ENCODE results near the gene MCOLN3.

DNA sequence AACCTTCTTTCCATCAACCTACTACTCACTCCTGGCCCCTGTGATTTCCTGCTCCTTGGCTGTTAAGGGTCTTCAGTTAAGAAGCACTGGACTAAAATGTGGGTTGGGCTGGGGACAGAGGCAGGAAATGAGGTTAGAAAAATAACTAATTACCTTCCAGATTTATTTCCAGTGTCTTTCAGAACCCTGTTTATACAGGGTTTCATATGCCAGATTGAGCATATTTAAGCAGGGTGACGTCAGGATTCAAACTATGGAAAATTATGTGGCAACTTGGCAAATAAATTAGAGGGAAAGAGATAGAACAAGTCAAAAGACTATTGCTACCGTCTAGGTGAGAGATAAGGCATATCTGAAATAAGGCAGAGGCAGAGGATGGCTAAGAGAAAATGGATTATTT, 11.7 kb upstream of the MCOLN3 start:
- TF ChIP-seq ZBTB33 (IDR thresholded peaks at IDR 0.05) (no peak), EGR1 (IDR thresholded peaks at IDR 0.05; ENCODE audit: low read depth in 2 of 2) (no peak), CTCF (IDR thresholded peaks at IDR 0.05; ENCODE audit: low read depth, low read length, missing input control) (no peak), FOXA1 (IDR thresholded peaks at IDR 0.05) (no peak), MAX (IDR thresholded peaks at IDR 0.05) (no peak), TAF1 (conservative IDR thresholded peaks at IDR 0.05) (no peak), JUND (IDR thresholded peaks at IDR 0.05) (no peak), GABPA (IDR thresholded peaks at IDR 0.05 in 1 of 2, conservative IDR thresholded peaks at IDR 0.05 in 1 of 2) (no peak), SP1 (IDR thresholded peaks at IDR 0.05) (no peak), RAD21 (IDR thresholded peaks at IDR 0.05) (no peak), YY1 (IDR thresholded peaks at IDR 0.05) (no peak)
- TF ChIP-seq, protein P1, sequence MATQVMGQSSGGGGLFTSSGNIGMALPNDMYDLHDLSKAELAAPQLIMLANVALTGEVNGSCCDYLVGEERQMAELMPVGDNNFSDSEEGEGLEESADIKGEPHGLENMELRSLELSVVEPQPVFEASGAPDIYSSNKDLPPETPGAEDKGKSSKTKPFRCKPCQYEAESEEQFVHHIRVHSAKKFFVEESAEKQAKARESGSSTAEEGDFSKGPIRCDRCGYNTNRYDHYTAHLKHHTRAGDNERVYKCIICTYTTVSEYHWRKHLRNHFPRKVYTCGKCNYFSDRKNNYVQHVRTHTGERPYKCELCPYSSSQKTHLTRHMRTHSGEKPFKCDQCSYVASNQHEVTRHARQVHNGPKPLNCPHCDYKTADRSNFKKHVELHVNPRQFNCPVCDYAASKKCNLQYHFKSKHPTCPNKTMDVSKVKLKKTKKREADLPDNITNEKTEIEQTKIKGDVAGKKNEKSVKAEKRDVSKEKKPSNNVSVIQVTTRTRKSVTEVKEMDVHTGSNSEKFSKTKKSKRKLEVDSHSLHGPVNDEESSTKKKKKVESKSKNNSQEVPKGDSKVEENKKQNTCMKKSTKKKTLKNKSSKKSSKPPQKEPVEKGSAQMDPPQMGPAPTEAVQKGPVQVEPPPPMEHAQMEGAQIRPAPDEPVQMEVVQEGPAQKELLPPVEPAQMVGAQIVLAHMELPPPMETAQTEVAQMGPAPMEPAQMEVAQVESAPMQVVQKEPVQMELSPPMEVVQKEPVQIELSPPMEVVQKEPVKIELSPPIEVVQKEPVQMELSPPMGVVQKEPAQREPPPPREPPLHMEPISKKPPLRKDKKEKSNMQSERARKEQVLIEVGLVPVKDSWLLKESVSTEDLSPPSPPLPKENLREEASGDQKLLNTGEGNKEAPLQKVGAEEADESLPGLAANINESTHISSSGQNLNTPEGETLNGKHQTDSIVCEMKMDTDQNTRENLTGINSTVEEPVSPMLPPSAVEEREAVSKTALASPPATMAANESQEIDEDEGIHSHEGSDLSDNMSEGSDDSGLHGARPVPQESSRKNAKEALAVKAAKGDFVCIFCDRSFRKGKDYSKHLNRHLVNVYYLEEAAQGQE (IDR thresholded peaks at IDR 0.05) = no peak
- TF ChIP-seq, protein P2, sequence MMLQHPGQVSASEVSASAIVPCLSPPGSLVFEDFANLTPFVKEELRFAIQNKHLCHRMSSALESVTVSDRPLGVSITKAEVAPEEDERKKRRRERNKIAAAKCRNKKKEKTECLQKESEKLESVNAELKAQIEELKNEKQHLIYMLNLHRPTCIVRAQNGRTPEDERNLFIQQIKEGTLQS (IDR thresholded peaks at IDR 0.05) = no peak
